CD4-positive, alpha-beta T cell (primary cell): ENCODE data around the gene NLRP9. TPM values are rescaled to one million over a fixed set of nuclear protein-coding genes. Genes with fewer than 3 reads are reported as not detected.

Source experiments
- ATAC-seq: fragments of 200-7000 bp; cut with Tn5 transposase; one replicate; pipeline ENCODE4 v1.10.0; 2022; ENCODE audit warnings: mild to moderate bottlenecking; ENCODE audit not compliant: poor library complexity
- CTCF ChIA-PET: fragments of 350-600 bp; sonication (Branson Sonifier 250); formaldehyde crosslinking; loops from one replicate; lab custom pipeline; 2021; ENCODE audit warnings: antibody characterized with exemption, inconsistent platforms; lab: Charles Lee
- POLR2A ChIA-PET: fragments of 350-600 bp; sonication (Branson Sonifier 250); formaldehyde crosslinking; loops from one replicate; lab custom pipeline; 2021; ENCODE audit warnings: antibody characterized with exemption, inconsistent platforms; lab: Charles Lee
- DNase-seq, 14 experiments: peaks; one replicate each; pipeline ENCODE4 v3.0.0-alpha.2; 2013 to 2020; ENCODE audit warnings: mixed read lengths in 2 of 14
- H3K27ac ChIP-seq, 2 donors: one replicate each; pipeline versions ENCODE4 v1.5.1 to v1.7.0; 2013; ENCODE audit warnings: low read length in 2 of 2, low read depth in 1 of 2, mild to moderate bottlenecking in 1 of 2
- H3K27me3 ChIP-seq, 2 experiments: 1 replicate in 1 of 2; 2 replicates in 1 of 2; pipeline versions ENCODE4 v1.6.1 to v1.7.0; 2013; ENCODE audit warnings: low read length in 2 of 2, control low read depth in 1 of 2, mild to moderate bottlenecking in 1 of 2, moderate library complexity in 1 of 2; ENCODE audit not compliant: insufficient read depth in 2 of 2, control insufficient read depth in 1 of 2
- H3K36me3 ChIP-seq: one replicate; pipeline ENCODE4 v1.6.1; 2013; ENCODE audit warnings: low read length, control low read depth; ENCODE audit not compliant: insufficient read depth
- H3K4me1 ChIP-seq: one replicate; pipeline ENCODE4 v1.6.1; 2013; ENCODE audit warnings: low read length, control low read depth; ENCODE audit not compliant: insufficient read depth
- H3K4me3 ChIP-seq: one replicate; pipeline ENCODE4 v1.5.1; 2013; ENCODE audit warnings: mild to moderate bottlenecking, low read length, moderate library complexity
- H3K9me3 ChIP-seq, 2 experiments: 1 replicate in 1 of 2; 2 replicates in 1 of 2; pipeline versions ENCODE4 v1.6.1 to v1.7.0; 2013; ENCODE audit warnings: low read length in 2 of 2, mild to moderate bottlenecking in 2 of 2, control low read depth in 1 of 2, moderate library complexity in 1 of 2; ENCODE audit not compliant: control insufficient read depth in 1 of 2, insufficient read depth in 1 of 2
- H3K27ac Mint-ChIP-seq: one replicate; pipeline ENCODE4 v1.8.0; 2020; ENCODE audit warnings: mixed read lengths
- H3K27me3 Mint-ChIP-seq: one replicate; pipeline ENCODE4 v1.8.0; 2021; ENCODE audit warnings: mixed read lengths
- H3K36me3 Mint-ChIP-seq: one replicate; pipeline ENCODE4 v1.8.0; 2021; ENCODE audit warnings: low read depth, mixed read lengths
- H3K4me1 Mint-ChIP-seq: one replicate; pipeline ENCODE4 v1.8.0; 2021; ENCODE audit warnings: low read depth, mixed read lengths
- H3K4me3 Mint-ChIP-seq: one replicate; pipeline ENCODE4 v1.8.0; 2020; ENCODE audit warnings: mild to moderate bottlenecking, mixed read lengths
- H3K9me3 Mint-ChIP-seq: one replicate; pipeline ENCODE4 v1.8.0; 2020; ENCODE audit warnings: mixed read lengths
- CTCF ChIP-seq: fragments of 200-600 bp; IDR thresholded peaks from one replicate; pipeline ENCODE4 v1.8.0; 2022; ENCODE audit warnings: antibody characterized with exemption, mild to moderate bottlenecking
- intact Hi-C, 2 experiments: fragments of 100-400 bp; cut with DNase I in 1 of 2; cut with micrococcal nuclease in 1 of 2; formaldehyde crosslinking; loops; one replicate each; pipeline versions ENCODE4 v1.15.1 to v1.9.0; 2023 to 2025; cut with DNase I, micrococcal nuclease
- total RNA-seq, 174 experiments: library from RNA in 2 of 174; stranded (reverse) in 2 of 174; gene quantifications; one replicate each; pipeline ENCODE4 v1.2.3 and lab custom pipeline; 2021 to 2026

Gene NLRP9
- total RNA-seq, 2 experiments from 2014 or later = not detected

GRCh38 chr19:55684946-55685681 is 53.1 kb downstream of the NLRP9 start:
- Histone ChIP-seq H3K36me3 (peaks cover 88% of the 10 kb centered on the region), H3K9me3 (no peaks in the 10 kb centered on the region), H3K4me1 (peaks cover 26% of the 10 kb centered on the region), H3K4me3 (no peak overlapping the region), H3K27ac (no peak overlapping the region), H3K27me3 (no peaks in the 10 kb centered on the region)
- CTCF ChIA-PET = no interaction called here
- POLR2A ChIA-PET = no interaction called here
- TF ChIP-seq CTCF = no peak
- Mint-ChIP-seq H3K4me1 (peaks cover 8% of the 10 kb centered on the region), H3K36me3 (peaks cover 74% of the 10 kb centered on the region), H3K9me3 (no peaks in the 10 kb centered on the region), H3K27me3 (no peaks in the 10 kb centered on the region), H3K4me3 (no peak overlapping the region), H3K27ac (no peak overlapping the region)
- no peak for ATAC-seq
- peak in 1 of 14 experiments; percentile 18 for DNase-seq
- intact Hi-C loops = loop anchor here (1.0 to 5.0 kb wide), 2 partner anchors 9 to 38 kb away; partner anchors contain the start of gene CCDC106 (in 1 of the 2)

GRCh38 chr19:55683449-55684261 is 54.5 kb downstream of the NLRP9 start:
- Mint-ChIP-seq H3K27ac (no peak overlapping the region), H3K4me1 (peaks cover 15% of the 10 kb centered on the region)

More at GRCh38 chr19:55683449-55684261, 54.5 kb downstream of the NLRP9 start:
- Histone ChIP-seq H3K9me3 (no peaks in the 10 kb centered on the region), H3K36me3 (peaks cover 88% of the 10 kb centered on the region), H3K4me3 (no peak overlapping the region), H3K27me3 (no peaks in the 10 kb centered on the region), H3K27ac (no peak overlapping the region), H3K4me1 (peaks cover 40% of the 10 kb centered on the region)
- DNase-seq = no peak
- POLR2A ChIA-PET = no interaction called here
- intact Hi-C loops = loop anchor here in 1 of 2 experiments (5.0 kb wide), 1 partner anchor 36 kb away; the partner anchor contains the start of gene CCDC106
- Mint-ChIP-seq H3K9me3 (no peaks in the 10 kb centered on the region), H3K4me3 (no peak overlapping the region), H3K36me3 (peaks cover 77% of the 10 kb centered on the region), H3K27me3 (no peaks in the 10 kb centered on the region)
- CTCF ChIA-PET = no interaction called here
- no peak for TF ChIP-seq CTCF
- no peak for ATAC-seq
